GM23248 (cell line): ENCODE measurements around the gene AHR. TPM values are rescaled to one million over a fixed set of nuclear protein-coding genes. Genes with fewer than 3 reads are reported as not detected.

Experiments used
- DNase-seq: peaks from one replicate; pipeline ENCODE4 v3.0.0-alpha.2; 2015
- H2AFZ ChIP-seq: fragments of 200-600 bp; sonication (generic); 2 replicates; pipeline ENCODE4 v1.6.1; 2016; ENCODE audit warnings: antibody characterized with exemption
- H3F3A ChIP-seq: fragments of 200-600 bp; sonication (generic); 2 replicates; pipeline ENCODE4 v1.6.1; 2016; ENCODE audit warnings: mild to moderate bottlenecking, antibody characterized with exemption, mixed run types; ENCODE audit not compliant: insufficient read depth
- H3K27ac ChIP-seq: fragments of 200-600 bp; sonication (generic); 2 replicates; pipeline ENCODE4 v1.5.1; 2016; ENCODE audit warnings: mild to moderate bottlenecking
- H3K27me3 ChIP-seq: fragments of 200-600 bp; sonication (generic); replicated peaks from 2 replicates; pipeline ENCODE4 v1.6.1; 2016; ENCODE audit warnings: mild to moderate bottlenecking; ENCODE audit not compliant: insufficient read depth
- H3K36me3 ChIP-seq: fragments of 200-600 bp; sonication (generic); 2 replicates; pipeline ENCODE4 v1.6.1; 2016; ENCODE audit warnings: low read depth, mild to moderate bottlenecking
- H3K4me1 ChIP-seq: fragments of 200-600 bp; sonication (generic); 2 replicates; pipeline ENCODE4 v1.6.1; 2016; ENCODE audit warnings: mild to moderate bottlenecking; ENCODE audit not compliant: insufficient read depth
- H3K4me2 ChIP-seq: fragments of 200-600 bp; sonication (generic); one replicate; pipeline ENCODE4 v1.6.1; 2016; ENCODE audit warnings: mild to moderate bottlenecking; ENCODE audit not compliant: unreplicated experiment
- H3K4me3 ChIP-seq: fragments of 200-600 bp; sonication (generic); 2 replicates; pipeline ENCODE4 v1.5.1; 2016; ENCODE audit warnings: mild to moderate bottlenecking
- H3K79me2 ChIP-seq: fragments of 200-600 bp; sonication (generic); 2 replicates; pipeline ENCODE4 v1.6.1; 2016; ENCODE audit warnings: mild to moderate bottlenecking; ENCODE audit not compliant: insufficient read depth
- H3K9ac ChIP-seq: fragments of 200-600 bp; sonication (generic); 2 replicates; pipeline ENCODE4 v1.6.1; 2016; ENCODE audit warnings: mild to moderate bottlenecking
- H3K9me2 ChIP-seq: fragments of 200-600 bp; sonication (generic); 2 replicates; pipeline ENCODE4 v1.6.1; 2016; ENCODE audit warnings: mixed run types, mild to moderate bottlenecking, moderate library complexity; ENCODE audit not compliant: insufficient read depth
- H3K9me3 ChIP-seq: fragments of 200-600 bp; sonication (generic); one replicate; pipeline ENCODE4 v1.6.1; 2017; ENCODE audit warnings: low read depth
- H4K20me1 ChIP-seq: fragments of 200-600 bp; sonication (generic); 2 replicates; pipeline ENCODE4 v1.6.0; 2016; ENCODE audit not compliant: insufficient read depth
- EZH2 ChIP-seq: fragments of 200-600 bp; sonication (generic); IDR thresholded peaks from 2 replicates; pipeline ENCODE4 v1.6.1; 2018; ENCODE audit warnings: antibody characterized with exemption, mild to moderate bottlenecking; ENCODE audit not compliant: insufficient read depth, poor library complexity, severe bottlenecking
- EZH2phosphoT487 ChIP-seq: fragments of 200-600 bp; sonication (generic); IDR thresholded peaks from 2 replicates; pipeline ENCODE4 v1.6.1; 2018; ENCODE audit warnings: antibody characterized with exemption, moderate library complexity, mild to moderate bottlenecking, low read depth; ENCODE audit not compliant: insufficient read depth
- WGBS, 2 experiments: methylation state at CpG; one replicate each; pipeline ENCODE4 v1.1.6; 2015 to 2017; ENCODE audit warnings: low lambda C conversion rate in 2 of 2, low coverage in 1 of 2; ENCODE audit errors: missing lambda C conversion rate in 2 of 2; 5-methylcytosine and 5-hydroxymethylcytosine counted together
- in situ Hi-C: fragments of 300-500 bp; cut with MboI; formaldehyde crosslinking; loops from 2 replicates; pipeline ENCODE4 v1.15.0; 2020
- polyA plus RNA-seq: library from polyadenylated mRNA; unstranded; fragments of >200 nt; fragmentation: Nextera tagmentation; extraction: Ambion mirVana; gene quantifications from 2 replicates; pipeline ENCODE4 v1.2.1, GENCODE V29; 2016
- total RNA-seq: library from RNA; depleted of rRNA; stranded (reverse); fragments of >200 nt; shearing (Covaris generic); gene quantifications from 2 replicates; pipeline ENCODE4 v1.2.3, GENCODE V29; 2014; rRNA removed

Gene AHR
- total RNA-seq (90.4 and 98.7 TPM in 2 replicates), polyA plus RNA-seq (18.6 and 19.0 TPM in 2 replicates)

- H3K27ac ChIP-seq: peak within 1 kb of the TSS; percentile 61
- in situ Hi-C loops: no loop called here
Measured at GRCh38 chr7:17298102-17298839, at the start of gene AHR. Gene AHR, plus strand, starts transcription at chr7:17298652. Its CDS starts 613 bp downstream, at chr7:17299265.

GRCh38 chr7:17253885-17254284, 44.6 kb upstream of the AHR start:
- H3K36me3 ChIP-seq: no peaks in the 10 kb centered on the region
- no peaks in the 10 kb centered on the region for H4K20me1 ChIP-seq
- no peaks in the 10 kb centered on the region for H3F3A ChIP-seq
- no peaks in the 10 kb centered on the region for H3K27me3 ChIP-seq
- H3K4me3 ChIP-seq: no peak overlapping the region
- DNase-seq: no peak
- no peak overlapping the region for H3K9ac ChIP-seq
- H3K79me2 ChIP-seq: no peaks in the 10 kb centered on the region
- H3K27ac ChIP-seq: no peak overlapping the region
- H3K9me2 ChIP-seq: no peaks in the 10 kb centered on the region
- H2AFZ ChIP-seq: no peak overlapping the region
- WGBS, 2 experiments: 80 to 82% methylated on average over 3 of the region's 3 CpGs
- in situ Hi-C loops: no loop called here
- no peak overlapping the region for H3K4me2 ChIP-seq
- TF ChIP-seq EZH2: no peak
- no peak for TF ChIP-seq EZH2phosphoT487
- H3K4me1 ChIP-seq: no peaks in the 10 kb centered on the region
- no peaks in the 10 kb centered on the region for H3K9me3 ChIP-seq

More at GRCh38 chr7:17298102-17298839, at the start of gene AHR:
- Histone ChIP-seq H3K36me3 (no peaks in the 10 kb centered on the region), H3K27me3 (no peaks in the 10 kb centered on the region), H4K20me1 (no peaks in the 10 kb centered on the region), H3K4me3 (peak within 1 kb of the TSS; percentile 86), H3K4me1 (peaks cover 27% of the 10 kb centered on the region), H3K9me2 (no peaks in the 10 kb centered on the region), H3K9ac (peak within 1 kb of the TSS; percentile 78), H3K79me2 (peaks cover 46% of the 10 kb centered on the region), H3K9me3 (no peaks in the 10 kb centered on the region), H3F3A (peaks cover 23% of the 10 kb centered on the region), H2AFZ (peak within 1 kb of the TSS; percentile 94), H3K4me2 (peak within 1 kb of the TSS; percentile 93)
- 7 to 16% methylated on average over 13 to 30 of the region's 46 CpGs for WGBS, 2 experiments
- peak; percentile 98 for DNase-seq
- no peak for TF ChIP-seq EZH2phosphoT487
- TF ChIP-seq EZH2: no peak

- peaks cover 6% of the 10 kb centered on the region for H3K4me1 ChIP-seq
- 82 to 100% methylated on average over 1 of the region's 1 CpG for WGBS, 2 experiments
Measured at GRCh38 chr7:17255926-17256325, 42.5 kb upstream of the AHR start.

GRCh38 chr7:17256375-17256774, 42.1 kb upstream of the AHR start:
- Histone ChIP-seq H3K4me3 (no peak overlapping the region), H3K9ac (no peak overlapping the region), H3K4me2 (no peak overlapping the region), H3K27ac (no peak overlapping the region), H3K4me1 (peaks cover 9% of the 10 kb centered on the region), H4K20me1 (no peaks in the 10 kb centered on the region), H3K27me3 (no peaks in the 10 kb centered on the region), H3K36me3 (no peaks in the 10 kb centered on the region), H3F3A (peaks cover 10% of the 10 kb centered on the region), H3K9me3 (no peaks in the 10 kb centered on the region), H3K79me2 (no peaks in the 10 kb centered on the region), H2AFZ (no peak overlapping the region), H3K9me2 (no peaks in the 10 kb centered on the region)
- TF ChIP-seq EZH2: no peak
- TF ChIP-seq EZH2phosphoT487: no peak
- WGBS, 2 experiments: 89 to 96% methylated on average over 2 of the region's 2 CpGs
- in situ Hi-C loops: no loop called here
- no peak for DNase-seq

More at GRCh38 chr7:17255926-17256325, 42.5 kb upstream of the AHR start:
- Histone ChIP-seq H4K20me1 (no peaks in the 10 kb centered on the region), H3K4me3 (no peak overlapping the region), H3K27ac (no peak overlapping the region), H3K9ac (no peak overlapping the region), H2AFZ (no peak overlapping the region), H3K79me2 (no peaks in the 10 kb centered on the region), H3F3A (peaks cover 6% of the 10 kb centered on the region), H3K9me3 (no peaks in the 10 kb centered on the region), H3K4me2 (no peak overlapping the region), H3K27me3 (no peaks in the 10 kb centered on the region), H3K36me3 (no peaks in the 10 kb centered on the region), H3K9me2 (no peaks in the 10 kb centered on the region)
- DNase-seq: no peak
- no peak for TF ChIP-seq EZH2phosphoT487
- no peak for TF ChIP-seq EZH2
- in situ Hi-C loops: no loop called here
